CD4-positive, alpha-beta T cell treated with Interleukin-2 at 100 ng/mL for 4 hours (primary cell): Measurements from ENCODE around the gene TMEM185B.

Source experiments
- DNase-seq: peaks from one replicate; pipeline ENCODE4 v3.0.0-alpha.2; 2020; ENCODE audit warnings: low spot score

The TMEM185B gene

GRCh38 chr2:120230515-120231471 lies 7.6 kb upstream of the TMEM185B start:
- no peak for DNase-seq

GRCh38 chr2:120229341-120229740 lies 6.1 kb upstream of the TMEM185B start:
- DNase-seq = no peak

- DNase-seq = no peak
These were observed 5.3 kb upstream of the TMEM185B start for GRCh38 chr2:120228503-120228902.

- no peak for DNase-seq
These were observed 4.2 kb upstream of the TMEM185B start for GRCh38 chr2:120227111-120227991.

- DNase-seq = no peak
These were observed 3.1 kb upstream of the TMEM185B start for GRCh38 chr2:120226316-120226715.

GRCh38 chr2:120225549-120226065 lies 2.4 kb upstream of the TMEM185B start:
- DNase-seq = no peak

- DNase-seq = no peak
These were observed 1.7 kb upstream of the TMEM185B start for GRCh38 chr2:120224735-120225548.

- DNase-seq = no peak
These were observed 1.1 kb upstream of the TMEM185B start for GRCh38 chr2:120224256-120224655.

GRCh38 chr2:120222186-120223033 lies 790 bp downstream of the TMEM185B start:
- no peak for DNase-seq

- no peak for DNase-seq
These were observed 1.6 kb downstream of the TMEM185B start for GRCh38 chr2:120221616-120222015.

GRCh38 chr2:120220756-120221155 lies 2.4 kb downstream of the TMEM185B start:
- DNase-seq = no peak

- DNase-seq = no peak
These were observed 3.4 kb downstream of the TMEM185B start for GRCh38 chr2:120219766-120220165.

- no peak for DNase-seq
These were observed 3.9 kb downstream of the TMEM185B start for GRCh38 chr2:120219291-120219690.

- DNase-seq = no peak
These were observed 5.0 kb downstream of the TMEM185B start for GRCh38 chr2:120218181-120218580.

GRCh38 chr2:120210270-120210693 lies 12.9 kb downstream of the TMEM185B start:
- DNase-seq = no peak

- no peak for DNase-seq
These were observed 13.6 kb downstream of the TMEM185B start for GRCh38 chr2:120209427-120210269.

GRCh38 chr2:120208381-120209353 lies 14.5 kb downstream of the TMEM185B start:
- DNase-seq = no peak

- peak; percentile 32 for DNase-seq
These were observed 17.1 kb downstream of the TMEM185B start for GRCh38 chr2:120206022-120206581.
